ENCODE results near the gene MIER3. TPM values are rescaled to one million over a fixed set of nuclear protein-coding genes. Genes with fewer than 3 reads are reported as not detected.
A peak's percentile ranks its signal among the peaks of the same experiment; 100 is the strongest.

Gene MIER3
- total RNA-seq, 2 donors from 2014 or later = 7.8 to 26.0 TPM

DNA sequence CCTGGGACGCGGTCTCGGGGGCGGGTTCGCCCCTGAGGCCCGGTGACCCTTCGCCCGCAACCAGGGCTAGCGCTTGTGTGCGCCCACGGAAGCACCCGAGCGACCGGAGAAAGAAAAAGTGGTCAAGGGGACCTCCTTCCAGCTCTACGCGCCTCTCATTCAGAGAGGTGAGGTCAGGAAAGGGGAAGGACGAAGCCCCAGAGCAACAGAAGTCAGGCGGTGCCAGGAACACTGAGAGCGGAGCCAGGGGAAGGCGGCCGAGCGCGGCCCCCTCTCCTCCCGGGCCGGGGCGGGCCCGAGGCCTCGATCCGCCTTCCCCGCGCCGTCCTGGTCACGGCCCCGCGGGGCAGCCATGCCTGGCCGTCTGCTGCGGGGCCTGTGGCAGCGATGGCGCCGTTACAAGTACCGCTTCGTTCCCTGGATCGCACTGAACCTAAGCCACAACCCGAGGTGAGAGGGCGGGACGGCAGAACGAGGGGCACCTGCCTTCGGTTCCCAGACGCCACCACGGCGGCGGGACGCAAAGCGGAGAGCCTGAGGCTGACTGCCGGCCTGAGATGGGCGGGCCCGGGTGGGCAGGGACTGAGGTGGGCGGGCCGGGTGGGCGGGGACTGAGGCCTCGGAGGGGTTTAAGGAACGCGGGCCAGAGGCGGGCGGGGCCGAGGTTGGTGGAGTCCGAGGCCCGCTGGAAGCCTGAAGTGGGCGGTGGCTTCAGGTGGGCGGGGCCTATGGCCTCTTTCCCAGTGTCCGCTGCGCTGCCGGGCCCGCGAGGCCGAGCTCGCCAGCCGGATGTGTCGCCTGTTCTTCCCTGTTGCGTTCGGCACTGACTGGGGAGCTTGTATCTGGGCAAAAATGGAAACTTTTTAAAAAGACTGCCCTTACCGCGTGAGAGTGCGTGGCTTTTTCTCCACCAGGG, 42.4 kb downstream of the MIER3 start, which contains the start of gene SETD9:
Gene SETD9, plus strand, starts transcription at position 303 of the 916 bp plus-strand sequence. Its CDS starts 50 bp downstream, at position 353.
- TF ChIP-seq POLR2A (IDR thresholded peaks at IDR 0.05) = peak; percentile 85 to 95 (median 92)
- TF ChIP-seq, protein P1, sequence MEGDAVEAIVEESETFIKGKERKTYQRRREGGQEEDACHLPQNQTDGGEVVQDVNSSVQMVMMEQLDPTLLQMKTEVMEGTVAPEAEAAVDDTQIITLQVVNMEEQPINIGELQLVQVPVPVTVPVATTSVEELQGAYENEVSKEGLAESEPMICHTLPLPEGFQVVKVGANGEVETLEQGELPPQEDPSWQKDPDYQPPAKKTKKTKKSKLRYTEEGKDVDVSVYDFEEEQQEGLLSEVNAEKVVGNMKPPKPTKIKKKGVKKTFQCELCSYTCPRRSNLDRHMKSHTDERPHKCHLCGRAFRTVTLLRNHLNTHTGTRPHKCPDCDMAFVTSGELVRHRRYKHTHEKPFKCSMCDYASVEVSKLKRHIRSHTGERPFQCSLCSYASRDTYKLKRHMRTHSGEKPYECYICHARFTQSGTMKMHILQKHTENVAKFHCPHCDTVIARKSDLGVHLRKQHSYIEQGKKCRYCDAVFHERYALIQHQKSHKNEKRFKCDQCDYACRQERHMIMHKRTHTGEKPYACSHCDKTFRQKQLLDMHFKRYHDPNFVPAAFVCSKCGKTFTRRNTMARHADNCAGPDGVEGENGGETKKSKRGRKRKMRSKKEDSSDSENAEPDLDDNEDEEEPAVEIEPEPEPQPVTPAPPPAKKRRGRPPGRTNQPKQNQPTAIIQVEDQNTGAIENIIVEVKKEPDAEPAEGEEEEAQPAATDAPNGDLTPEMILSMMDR (IDR thresholded peaks at IDR 0.05) = no peak
- Histone ChIP-seq H3K27ac (peak within 1 kb of the TSS; percentile 93 to 99 (median 96)), H3K4me3 (peak within 1 kb of the TSS; percentile 26 to 56), H3K4me1 (peaks cover 15% of the 10 kb centered on the region), H3K36me3 (replicated peaks in 1 of 2; ENCODE audit: insufficient read depth in 1 of 2, low read depth in 2 of 2) (no peaks in the 10 kb centered on the region), H3K9me3 (no peaks in the 10 kb centered on the region), H3K27me3 (no peaks in the 10 kb centered on the region)
- ATAC-seq (peak; percentile 89), DNase-seq (peak; percentile 99 to 100 (median 99))
- WGBS, 2 donors = 0 to 1% methylated on average over 35 to 80 of the region's 84 CpGs
- intact Hi-C loops (cut with DNase I) = loop anchor here (10.0 kb wide), 1 partner anchor 315 kb away; no protein-coding TSS in a partner anchor

DNA sequence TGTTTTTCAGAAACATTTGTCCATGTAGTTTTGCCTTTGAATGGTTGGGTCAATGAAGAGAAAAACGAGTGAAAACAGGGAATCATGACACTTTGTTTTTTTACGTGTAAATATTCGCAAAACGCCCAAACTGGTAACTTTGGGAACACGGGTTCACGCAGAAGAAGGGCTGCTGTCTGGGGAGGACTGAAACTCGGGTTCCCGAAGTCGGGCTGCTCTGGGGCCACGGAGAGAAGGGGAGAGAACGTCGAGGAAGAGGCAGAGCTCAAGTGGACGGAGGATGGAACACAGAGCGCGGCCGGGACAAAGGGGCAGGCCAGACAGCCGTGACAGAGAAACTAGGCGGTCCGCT, 43.0 kb downstream of the MIER3 start:
- Histone ChIP-seq H3K4me1 (peaks cover 15% of the 10 kb centered on the region), H3K9me3 (no peaks in the 10 kb centered on the region), H3K27me3 (no peaks in the 10 kb centered on the region), H3K36me3 (replicated peaks in 1 of 2; ENCODE audit: insufficient read depth in 1 of 2, low read depth in 2 of 2) (no peaks in the 10 kb centered on the region), H3K27ac (peak overlapping the region; percentile 93 to 99 (median 96)), H3K4me3 (peak overlapping the region; percentile 20 to 32)
- ATAC-seq (peak; percentile 56), DNase-seq (no peak)
- intact Hi-C loops (cut with DNase I) = loop anchor here (10.0 kb wide), 1 partner anchor 316 kb away; no protein-coding TSS in a partner anchor
- TF ChIP-seq, protein P1 (IDR thresholded peaks at IDR 0.05) = no peak
- no peak for TF ChIP-seq POLR2A (IDR thresholded peaks at IDR 0.05)
- WGBS, 2 donors = 0 to 2% methylated on average over 19 of the region's 19 CpGs

DNA sequence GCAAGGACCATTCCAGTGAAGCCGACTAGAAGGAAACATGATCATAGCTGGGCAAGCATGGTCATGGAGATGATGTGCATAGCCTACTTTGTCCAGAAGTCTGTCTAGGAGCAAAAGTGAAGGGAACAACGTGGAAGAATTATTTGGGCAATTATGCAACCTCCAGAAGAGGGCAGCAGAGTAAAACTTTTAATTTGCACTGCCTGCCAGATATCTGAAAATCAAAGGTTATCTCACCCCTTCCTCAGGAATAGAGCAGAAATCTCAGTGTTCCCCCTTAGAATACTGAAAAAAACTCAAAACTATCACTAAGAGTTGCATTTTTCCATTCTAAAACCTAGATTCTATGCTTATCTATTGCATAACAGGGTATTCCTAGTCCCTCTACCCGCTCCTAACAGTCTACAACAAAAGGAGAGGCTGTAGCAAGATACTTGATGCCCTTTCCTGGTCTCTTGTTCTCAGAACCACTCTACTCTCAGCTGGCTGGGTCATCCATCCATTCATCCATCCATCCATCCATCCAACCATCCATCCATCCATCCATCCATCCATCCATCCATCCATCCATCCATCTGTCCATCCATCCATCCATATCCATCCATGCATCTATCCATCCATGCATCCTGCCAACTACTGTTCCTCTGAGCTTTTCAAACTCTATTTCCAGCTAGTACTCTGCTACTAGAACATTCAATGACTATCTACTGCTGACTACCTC, 50.9 kb downstream of the MIER3 start:
- no peak overlapping the region for H3K4me3 ChIP-seq
- peak; percentile 10 to 44 (median 22) for DNase-seq
- WGBS, 2 donors = 26 to 28% methylated on average over 3 of the region's 3 CpGs
- no peaks in the 10 kb centered on the region for H3K9me3 ChIP-seq
- no peaks in the 10 kb centered on the region for H3K36me3 ChIP-seq (replicated peaks in 1 of 2; ENCODE audit: insufficient read depth in 1 of 2, low read depth in 2 of 2)
- H3K27ac ChIP-seq = no peak overlapping the region
- H3K4me1 ChIP-seq = no peaks in the 10 kb centered on the region
- no peaks in the 10 kb centered on the region for H3K27me3 ChIP-seq
- TF ChIP-seq, protein P1 (IDR thresholded peaks at IDR 0.05) = peak; percentile 45 to 86 (median 77)
- TF ChIP-seq POLR2A (IDR thresholded peaks at IDR 0.05) = no peak
- intact Hi-C loops (cut with DNase I) = loop anchor here (10.0 kb wide), 1 partner anchor 324 kb away; no protein-coding TSS in a partner anchor
- ATAC-seq = peak; percentile 71

DNA sequence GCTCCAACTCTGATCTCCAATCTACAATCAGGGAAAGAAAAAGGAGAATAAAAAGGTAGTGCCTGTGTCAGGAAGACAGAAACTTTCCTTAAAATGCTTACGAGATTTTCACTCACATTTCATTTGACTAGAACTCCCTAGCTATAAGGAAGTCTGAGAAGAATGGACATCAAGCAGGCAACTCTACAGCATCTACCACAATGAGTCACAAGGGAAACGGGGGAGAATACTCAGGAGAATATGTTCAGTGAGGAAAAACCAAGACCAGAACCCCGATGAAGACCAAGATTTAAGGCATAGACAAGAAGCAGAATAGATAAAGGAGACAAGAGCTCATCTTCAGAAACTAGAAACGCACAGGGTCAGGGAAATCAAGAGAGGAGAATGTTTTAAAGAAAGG, 51.5 kb downstream of the MIER3 start:
- WGBS, 2 donors = 40 to 47% methylated on average over 4 of the region's 4 CpGs
- DNase-seq (no peak), ATAC-seq (no peak)
- no peaks in the 10 kb centered on the region for H3K36me3 ChIP-seq (replicated peaks in 1 of 2; ENCODE audit: insufficient read depth in 1 of 2, low read depth in 2 of 2)
- TF ChIP-seq POLR2A (IDR thresholded peaks at IDR 0.05) = no peak
- TF ChIP-seq, protein P1 (IDR thresholded peaks at IDR 0.05) = no peak
- no peak overlapping the region for H3K4me3 ChIP-seq
- no peak overlapping the region for H3K27ac ChIP-seq
- intact Hi-C loops (cut with DNase I) = loop anchor here (10.0 kb wide), 1 partner anchor 324 kb away; no protein-coding TSS in a partner anchor
- no peaks in the 10 kb centered on the region for H3K4me1 ChIP-seq
- no peaks in the 10 kb centered on the region for H3K9me3 ChIP-seq
- H3K27me3 ChIP-seq = no peaks in the 10 kb centered on the region

All from body of pancreas (tissue), 4 donors.